HG03108 (cell line): Measurements from ENCODE around the gene CLDND1.

Experiments
- ATAC-seq: cut with Tn5 transposase; IDR thresholded peaks from one replicate; pipeline ENCODE4 v1.9.1; 2021; ENCODE audit warnings: moderate library complexity; ENCODE audit not compliant: unreplicated experiment

The CLDND1 gene

GRCh38 chr3:98519351-98519750 is 3.4 kb downstream of the CLDND1 start:
- no peak for ATAC-seq

- ATAC-seq, result no peak
Measured at GRCh38 chr3:98518816-98519215, 3.9 kb downstream of the CLDND1 start.

- no peak for ATAC-seq
Measured at GRCh38 chr3:98514948-98515347, 7.8 kb downstream of the CLDND1 start.

GRCh38 chr3:98513736-98514135 is 9.0 kb downstream of the CLDND1 start:
- ATAC-seq, result no peak

- ATAC-seq, result no peak
Measured at GRCh38 chr3:98513091-98513511, 9.6 kb downstream of the CLDND1 start.

GRCh38 chr3:98512576-98512975 is 10.1 kb downstream of the CLDND1 start:
- no peak for ATAC-seq

GRCh38 chr3:98508582-98508981 is 14.1 kb downstream of the CLDND1 start:
- ATAC-seq, result no peak

GRCh38 chr3:98504539-98504938 is 18.2 kb downstream of the CLDND1 start:
- ATAC-seq, result no peak

GRCh38 chr3:98501863-98502576 is 20.7 kb downstream of the CLDND1 start:
- ATAC-seq, result no peak

- no peak for ATAC-seq
Measured at GRCh38 chr3:98501270-98501669, 21.4 kb downstream of the CLDND1 start.

- no peak for ATAC-seq
Measured at GRCh38 chr3:98500019-98500418, 22.7 kb downstream of the CLDND1 start.

- no peak for ATAC-seq
Measured at GRCh38 chr3:98497381-98497780, 25.3 kb downstream of the CLDND1 start, which contains the start of gene OR5K2. Gene OR5K2, plus strand, starts transcription at chr3:98497681. Its CDS starts 0 bp downstream, at chr3:98497681.

GRCh38 chr3:98483626-98484025 is 39.1 kb downstream of the CLDND1 start:
- no peak for ATAC-seq

- no peak for ATAC-seq
Measured at GRCh38 chr3:98482717-98483482, 39.8 kb downstream of the CLDND1 start.
